ENCODE measurements around the gene USH1C.

DNA sequence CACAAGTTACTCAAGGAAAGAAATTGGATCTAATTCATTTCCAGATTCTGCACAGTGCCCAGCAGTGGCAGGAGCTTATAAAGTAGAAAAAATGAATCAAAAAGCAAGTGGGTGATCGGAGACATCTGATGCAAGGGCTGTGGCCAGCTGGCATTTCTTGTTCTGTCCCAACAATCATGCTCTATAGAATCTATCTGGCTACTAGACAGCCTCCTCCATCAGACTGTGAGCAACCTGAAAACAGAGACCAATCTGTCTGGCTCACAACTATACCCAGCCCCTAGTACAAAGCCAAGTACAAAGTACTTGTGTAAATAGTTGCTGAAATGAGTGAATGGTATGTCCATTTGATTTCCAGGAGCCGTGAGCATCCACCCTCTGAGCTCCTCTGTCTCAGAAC lies 11.4 kb downstream of the USH1C start:
- TF ChIP-seq EZH2phosphoT487 (IDR thresholded peaks at IDR 0.05; ENCODE audit: insufficient read depth, low read depth) (no peak), EZH2 (IDR thresholded peaks at IDR 0.05; ENCODE audit: insufficient read depth, poor library complexity, severe bottlenecking) (no peak)
